Measurements from ENCODE around the gene PDIA5.

GRCh38 chr3:123080864-123081562 is 14.2 kb downstream of the PDIA5 start:
- TF ChIP-seq FOXP4 (CRISPR knock-in tag; IDR thresholded peaks at IDR 0.05), result no peak
- TF ChIP-seq CTCF (IDR thresholded peaks at IDR 0.05), result no peak
- no peak for TF ChIP-seq SMAD4 (CRISPR knock-in tag; IDR thresholded peaks at IDR 0.05)
- no peak for TF ChIP-seq ZNF423 (CRISPR knock-in tag; IDR thresholded peaks at IDR 0.05)
- no peak for TF ChIP-seq ETV6 (CRISPR knock-in tag; IDR thresholded peaks at IDR 0.05)
- TF ChIP-seq, protein P1, sequence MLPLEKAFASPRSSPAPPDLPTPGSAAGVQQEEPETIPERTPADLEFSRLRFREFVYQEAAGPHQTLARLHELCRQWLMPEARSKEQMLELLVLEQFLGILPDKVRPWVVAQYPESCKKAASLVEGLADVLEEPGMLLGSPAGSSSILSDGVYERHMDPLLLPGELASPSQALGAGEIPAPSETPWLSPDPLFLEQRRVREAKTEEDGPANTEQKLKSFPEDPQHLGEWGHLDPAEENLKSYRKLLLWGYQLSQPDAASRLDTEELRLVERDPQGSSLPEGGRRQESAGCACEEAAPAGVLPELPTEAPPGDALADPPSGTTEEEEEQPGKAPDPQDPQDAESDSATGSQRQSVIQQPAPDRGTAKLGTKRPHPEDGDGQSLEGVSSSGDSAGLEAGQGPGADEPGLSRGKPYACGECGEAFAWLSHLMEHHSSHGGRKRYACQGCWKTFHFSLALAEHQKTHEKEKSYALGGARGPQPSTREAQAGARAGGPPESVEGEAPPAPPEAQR (CRISPR knock-in tag; IDR thresholded peaks at IDR 0.05), result no peak
- TF ChIP-seq, protein P2, sequence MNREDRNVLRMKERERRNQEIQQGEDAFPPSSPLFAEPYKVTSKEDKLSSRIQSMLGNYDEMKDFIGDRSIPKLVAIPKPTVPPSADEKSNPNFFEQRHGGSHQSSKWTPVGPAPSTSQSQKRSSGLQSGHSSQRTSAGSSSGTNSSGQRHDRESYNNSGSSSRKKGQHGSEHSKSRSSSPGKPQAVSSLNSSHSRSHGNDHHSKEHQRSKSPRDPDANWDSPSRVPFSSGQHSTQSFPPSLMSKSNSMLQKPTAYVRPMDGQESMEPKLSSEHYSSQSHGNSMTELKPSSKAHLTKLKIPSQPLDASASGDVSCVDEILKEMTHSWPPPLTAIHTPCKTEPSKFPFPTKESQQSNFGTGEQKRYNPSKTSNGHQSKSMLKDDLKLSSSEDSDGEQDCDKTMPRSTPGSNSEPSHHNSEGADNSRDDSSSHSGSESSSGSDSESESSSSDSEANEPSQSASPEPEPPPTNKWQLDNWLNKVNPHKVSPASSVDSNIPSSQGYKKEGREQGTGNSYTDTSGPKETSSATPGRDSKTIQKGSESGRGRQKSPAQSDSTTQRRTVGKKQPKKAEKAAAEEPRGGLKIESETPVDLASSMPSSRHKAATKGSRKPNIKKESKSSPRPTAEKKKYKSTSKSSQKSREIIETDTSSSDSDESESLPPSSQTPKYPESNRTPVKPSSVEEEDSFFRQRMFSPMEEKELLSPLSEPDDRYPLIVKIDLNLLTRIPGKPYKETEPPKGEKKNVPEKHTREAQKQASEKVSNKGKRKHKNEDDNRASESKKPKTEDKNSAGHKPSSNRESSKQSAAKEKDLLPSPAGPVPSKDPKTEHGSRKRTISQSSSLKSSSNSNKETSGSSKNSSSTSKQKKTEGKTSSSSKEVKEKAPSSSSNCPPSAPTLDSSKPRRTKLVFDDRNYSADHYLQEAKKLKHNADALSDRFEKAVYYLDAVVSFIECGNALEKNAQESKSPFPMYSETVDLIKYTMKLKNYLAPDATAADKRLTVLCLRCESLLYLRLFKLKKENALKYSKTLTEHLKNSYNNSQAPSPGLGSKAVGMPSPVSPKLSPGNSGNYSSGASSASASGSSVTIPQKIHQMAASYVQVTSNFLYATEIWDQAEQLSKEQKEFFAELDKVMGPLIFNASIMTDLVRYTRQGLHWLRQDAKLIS (CRISPR knock-in tag; IDR thresholded peaks at IDR 0.05; ENCODE audit: borderline replicate concordance), result no peak
- TF ChIP-seq, protein P3, sequence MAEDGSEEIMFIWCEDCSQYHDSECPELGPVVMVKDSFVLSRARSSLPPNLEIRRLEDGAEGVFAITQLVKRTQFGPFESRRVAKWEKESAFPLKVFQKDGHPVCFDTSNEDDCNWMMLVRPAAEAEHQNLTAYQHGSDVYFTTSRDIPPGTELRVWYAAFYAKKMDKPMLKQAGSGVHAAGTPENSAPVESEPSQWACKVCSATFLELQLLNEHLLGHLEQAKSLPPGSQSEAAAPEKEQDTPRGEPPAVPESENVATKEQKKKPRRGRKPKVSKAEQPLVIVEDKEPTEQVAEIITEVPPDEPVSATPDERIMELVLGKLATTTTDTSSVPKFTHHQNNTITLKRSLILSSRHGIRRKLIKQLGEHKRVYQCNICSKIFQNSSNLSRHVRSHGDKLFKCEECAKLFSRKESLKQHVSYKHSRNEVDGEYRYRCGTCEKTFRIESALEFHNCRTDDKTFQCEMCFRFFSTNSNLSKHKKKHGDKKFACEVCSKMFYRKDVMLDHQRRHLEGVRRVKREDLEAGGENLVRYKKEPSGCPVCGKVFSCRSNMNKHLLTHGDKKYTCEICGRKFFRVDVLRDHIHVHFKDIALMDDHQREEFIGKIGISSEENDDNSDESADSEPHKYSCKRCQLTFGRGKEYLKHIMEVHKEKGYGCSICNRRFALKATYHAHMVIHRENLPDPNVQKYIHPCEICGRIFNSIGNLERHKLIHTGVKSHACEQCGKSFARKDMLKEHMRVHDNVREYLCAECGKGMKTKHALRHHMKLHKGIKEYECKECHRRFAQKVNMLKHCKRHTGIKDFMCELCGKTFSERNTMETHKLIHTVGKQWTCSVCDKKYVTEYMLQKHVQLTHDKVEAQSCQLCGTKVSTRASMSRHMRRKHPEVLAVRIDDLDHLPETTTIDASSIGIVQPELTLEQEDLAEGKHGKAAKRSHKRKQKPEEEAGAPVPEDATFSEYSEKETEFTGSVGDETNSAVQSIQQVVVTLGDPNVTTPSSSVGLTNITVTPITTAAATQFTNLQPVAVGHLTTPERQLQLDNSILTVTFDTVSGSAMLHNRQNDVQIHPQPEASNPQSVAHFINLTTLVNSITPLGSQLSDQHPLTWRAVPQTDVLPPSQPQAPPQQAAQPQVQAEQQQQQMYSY (CRISPR knock-in tag; IDR thresholded peaks at IDR 0.05), result no peak
- no peak for TF ChIP-seq CDX4 (CRISPR knock-in tag; IDR thresholded peaks at IDR 0.05; ENCODE audit: borderline replicate concordance)
- TF ChIP-seq GABPB1 (CRISPR knock-in tag; IDR thresholded peaks at IDR 0.05), result no peak
- no peak for TF ChIP-seq TP53 (CRISPR knock-in tag; IDR thresholded peaks at IDR 0.05)
- TF ChIP-seq NR1H2 (CRISPR knock-in tag; IDR thresholded peaks at IDR 0.05), result no peak
- TF ChIP-seq JUN (CRISPR knock-in tag; IDR thresholded peaks at IDR 0.05), result no peak

All from WTC11 (cell line).